GM21447 (cell line): Measurements from ENCODE around the gene TM9SF2.
A peak's percentile ranks its signal among the peaks of the same experiment; 100 is the strongest.

Experiments
- ATAC-seq: cut with Tn5 transposase; IDR thresholded peaks from one replicate; pipeline ENCODE4 v1.9.1; 2021; ENCODE audit not compliant: unreplicated experiment

The TM9SF2 gene

GRCh38 chr13:99495466-99496183, 5.6 kb upstream of the TM9SF2 start:
- no peak for ATAC-seq

GRCh38 chr13:99496184-99497142, 4.8 kb upstream of the TM9SF2 start:
- ATAC-seq, result peak; percentile 35

GRCh38 chr13:99498171-99499161, 2.8 kb upstream of the TM9SF2 start:
- ATAC-seq, result peak; percentile 52

- ATAC-seq, result no peak
These were observed 461 bp upstream of the TM9SF2 start for GRCh38 chr13:99500839-99501183.

- no peak for ATAC-seq
These were observed 603 bp downstream of the TM9SF2 start for GRCh38 chr13:99501848-99502301.

GRCh38 chr13:99505814-99506269, 4.6 kb downstream of the TM9SF2 start:
- no peak for ATAC-seq

- peak; percentile 84 for ATAC-seq
These were observed 5.4 kb downstream of the TM9SF2 start for GRCh38 chr13:99506634-99507033.

- ATAC-seq, result peak; percentile 5
These were observed 5.8 kb downstream of the TM9SF2 start for GRCh38 chr13:99507054-99507453.

GRCh38 chr13:99507551-99507950, 6.3 kb downstream of the TM9SF2 start:
- ATAC-seq, result no peak

- no peak for ATAC-seq
These were observed 6.7 kb downstream of the TM9SF2 start for GRCh38 chr13:99507986-99508385.

GRCh38 chr13:99509479-99509878, 8.2 kb downstream of the TM9SF2 start:
- no peak for ATAC-seq

- no peak for ATAC-seq
These were observed 13.5 kb downstream of the TM9SF2 start for GRCh38 chr13:99514801-99515200.

GRCh38 chr13:99516153-99516929, 15.1 kb downstream of the TM9SF2 start:
- no peak for ATAC-seq

GRCh38 chr13:99517577-99517976, 16.3 kb downstream of the TM9SF2 start:
- ATAC-seq, result no peak

GRCh38 chr13:99517984-99518383, 16.7 kb downstream of the TM9SF2 start:
- no peak for ATAC-seq

GRCh38 chr13:99522298-99522697, 21.0 kb downstream of the TM9SF2 start:
- no peak for ATAC-seq

GRCh38 chr13:99523838-99524237, 22.6 kb downstream of the TM9SF2 start:
- ATAC-seq, result no peak

GRCh38 chr13:99525967-99526366, 24.7 kb downstream of the TM9SF2 start:
- ATAC-seq, result no peak

- ATAC-seq, result no peak
These were observed 25.3 kb downstream of the TM9SF2 start for GRCh38 chr13:99526549-99526948.

GRCh38 chr13:99527301-99527700, 26.0 kb downstream of the TM9SF2 start:
- ATAC-seq, result no peak
